HepG2 (cell line): ENCODE data around the gene R3HCC1L. TPM values are rescaled to one million over a fixed set of nuclear protein-coding genes. Genes with fewer than 3 reads are reported as not detected.
A peak's percentile ranks its signal among the peaks of the same experiment; 100 is the strongest.

ENCODE experiments used
- ATAC-seq: fragments of 200-7000 bp; cut with Tn5 transposase; 3 replicates; pipeline ENCODE4 v1.9.1; 2020; ENCODE audit warnings: mild to moderate bottlenecking, moderate library complexity
- Bru-seq: library from RNA; stranded (reverse); fragments of 400-500 nt; gene quantifications from one replicate; lab custom pipeline; 2021; lab: Mats Ljungman, UMichigan
- BruChase-seq, 2 experiments: library from RNA; stranded (reverse); fragments of 400-500 nt; gene quantifications; one replicate each; lab custom pipeline; 2021; lab: Mats Ljungman, UMichigan
- BruUV-seq: library from RNA; stranded (reverse); fragments of 400-500 nt; replicated peaks from 2 replicates; lab custom pipeline; 2021; lab: Mats Ljungman, UMichigan
- CTCF ChIA-PET: fragments of 300-600 bp; formaldehyde crosslinking; extraction: SDS; loops from one replicate; lab custom pipeline; 2021; ENCODE audit warnings: low total read pairs, inconsistent platforms, low intra/inter-chr PET ratio; lab: Yijun Ruan, JAX
- POLR2A ChIA-PET: fragments of 350-600 bp; sonication (Branson Sonifier 250); formaldehyde crosslinking; loops from one replicate; lab custom pipeline; 2020; ENCODE audit warnings: antibody characterized with exemption, inconsistent platforms; lab: Yijun Ruan, JAX
- DNase-seq: peaks from one replicate; pipeline ENCODE4 v3.0.0-alpha.2; 2015; ENCODE audit warnings: low spot score
- FAIRE-seq: peaks from 3 replicates; lab custom pipeline; 2011; peaks lifted over from hg19 to GRCh38; lab: Jason Lieb, UNC
- H2AFZ ChIP-seq: one replicate; pipeline ENCODE4 v1.6.1; 2011; ENCODE audit warnings: low read length, inconsistent platforms
- H3K27ac ChIP-seq: fragments of 300-600 bp; 3 replicates; pipeline ENCODE4 v1.8.0; 2011; ENCODE audit warnings: mixed run types, mild to moderate bottlenecking, mixed read lengths, low read length, inconsistent platforms; ENCODE audit not compliant: insufficient read depth; ENCODE audit errors: extremely low read length
- H3K27me3 ChIP-seq, 2 experiments: fragments of 200-600 bp in 1 of 2; 2 replicates in 1 of 2; 3 replicates in 1 of 2; pipeline versions ENCODE4 v1.6.0 to v1.8.0; 2011; ENCODE audit warnings: low read length in 2 of 2, mild to moderate bottlenecking in 2 of 2, moderate library complexity in 2 of 2, inconsistent platforms in 1 of 2; ENCODE audit not compliant: insufficient read depth in 2 of 2, control insufficient read depth in 1 of 2
- H3K36me3 ChIP-seq, 2 experiments: fragments of 200-600 bp in 1 of 2; replicated peaks in 1 of 2; 2 replicates in 1 of 2; 3 replicates in 1 of 2; pipeline versions ENCODE4 v1.5.1 to v1.8.0; 2011; ENCODE audit warnings: low read length in 2 of 2, inconsistent platforms in 1 of 2; ENCODE audit not compliant: insufficient read depth in 2 of 2, control insufficient read depth in 1 of 2
- H3K4me1 ChIP-seq: 2 replicates; pipeline ENCODE4 v1.5.1; 2012; ENCODE audit warnings: low read length, inconsistent platforms; ENCODE audit not compliant: insufficient read depth
- H3K4me2 ChIP-seq: 2 replicates; pipeline ENCODE4 v1.6.0; 2011; ENCODE audit warnings: low read depth, low read length, inconsistent platforms
- H3K4me3 ChIP-seq, 3 experiments: fragments of 200-600 bp in 1 of 3; sonication (generic), shearing (Covaris generic) in 1 of 3; replicated peaks in 1 of 3; 2 replicates each; pipeline ENCODE4 v1.5.1; 2011 to 2016; ENCODE audit warnings: low read length in 3 of 3, inconsistent platforms in 2 of 3, low read depth in 2 of 3, mild to moderate bottlenecking in 2 of 3, control low read depth in 1 of 3, mixed read lengths in 1 of 3; ENCODE audit not compliant: insufficient read depth in 1 of 3
- H3K79me2 ChIP-seq: one replicate; pipeline ENCODE4 v1.6.1; 2011; ENCODE audit warnings: low read length, inconsistent platforms; ENCODE audit not compliant: insufficient read depth
- H3K9ac ChIP-seq: 2 replicates; pipeline ENCODE4 v1.6.0; 2011; ENCODE audit warnings: mild to moderate bottlenecking, low read depth, low read length, inconsistent platforms; ENCODE audit not compliant: insufficient read depth
- H3K9me3 ChIP-seq: 2 replicates; pipeline ENCODE4 v1.5.1; 2012; ENCODE audit warnings: mild to moderate bottlenecking, low read length
- H4K20me1 ChIP-seq: 2 replicates; pipeline ENCODE4 v1.6.0; 2011; ENCODE audit warnings: inconsistent platforms, mild to moderate bottlenecking, low read length, moderate library complexity; ENCODE audit not compliant: insufficient read depth
- ATF1 ChIP-seq: IDR thresholded peaks from 2 replicates; pipeline ENCODE4 v1.6.1; 2016; ENCODE audit warnings: mild to moderate bottlenecking, control low read depth
- HBP1 ChIP-seq: IDR thresholded peaks from 2 replicates; pipeline ENCODE4 v1.6.1; 2016; ENCODE audit warnings: low read depth, control low read depth
- HDAC1 ChIP-seq: sonication (generic); formaldehyde crosslinking; IDR thresholded peaks from 2 replicates; pipeline ENCODE4 v1.5.1; 2020; ENCODE audit warnings: mild to moderate bottlenecking, missing genetic modification reagents
- HIVEP1 ChIP-seq: sonication (generic); formaldehyde crosslinking; IDR thresholded peaks from 2 replicates; pipeline ENCODE4 v1.4.0; 2020; ENCODE audit warnings: mild to moderate bottlenecking, missing genetic modification reagents
- LCORL ChIP-seq, 2 experiments: fragments of 450-650 bp in 1 of 2; sonication (generic) in 1 of 2; formaldehyde crosslinking in 1 of 2; IDR thresholded peaks; 2 replicates each; pipeline versions ENCODE4 v1.5.0 to v1.6.1; 2017 to 2020; ENCODE audit warnings: antibody characterized with exemption in 1 of 2, missing genetic modification reagents in 1 of 2
- SAFB2 ChIP-seq: sonication (generic); formaldehyde crosslinking; IDR thresholded peaks from 2 replicates; pipeline ENCODE4 v1.5.1; 2020; ENCODE audit warnings: missing genetic modification reagents, low read depth, mild to moderate bottlenecking, borderline replicate concordance
- SOX5 ChIP-seq: IDR thresholded peaks from 2 replicates; pipeline ENCODE4 v1.6.1; 2016; ENCODE audit warnings: borderline replicate concordance
- SYNCRIP ChIP-seq: fragments of 200-400 bp; formaldehyde crosslinking; IDR thresholded peaks from 2 replicates; pipeline ENCODE4 v1.6.1; 2018; ENCODE audit warnings: mild to moderate bottlenecking, low read depth, low read length; ENCODE audit not compliant: insufficient read depth
- ZBTB10 ChIP-seq: sonication (generic); formaldehyde crosslinking; IDR thresholded peaks from 2 replicates; pipeline ENCODE4 v1.4.0; 2020; ENCODE audit warnings: missing genetic modification reagents, borderline replicate concordance
- WGBS: methylation state at CpG from one replicate; pipeline ENCODE4 v1.1.6; 2017; ENCODE audit warnings: low lambda C conversion rate; 5-methylcytosine and 5-hydroxymethylcytosine counted together
- in situ Hi-C: cut with HindIII; loops from 2 replicates; pipeline ENCODE4 v1.10.0; 2017; ENCODE audit warnings: low pct_unique_long_range_greater_than_20kb; ENCODE audit not compliant: extremely low pct_ligation_motif_present
- intact Hi-C: fragments of 100-400 bp; cut with micrococcal nuclease; formaldehyde crosslinking; loops from one replicate; pipeline ENCODE4 v1.10.0; 2022; ENCODE audit not compliant: unreplicated experiment
- long read RNA-seq, 2 experiments: library from RNA in 1 of 2; library from polyadenylated mRNA in 1 of 2; stranded (forward) in 1 of 2; unstranded in 1 of 2; transcript quantifications; one replicate each; pipeline ENCODE4 v2.0.0, GENCODE V29; 2019 to 2022
- polyA minus RNA-seq, 3 experiments: library from RNA; depleted of rRNA, polyadenylated mRNA; stranded (reverse); fragments of >200 nt; gene quantifications; 2 replicates each; pipeline ENCODE4 v1.2.3, GENCODE V29; 2011; ENCODE audit warnings: low replicate concordance in 1 of 3
- polyA plus RNA-seq, 8 experiments: library from polyadenylated mRNA; depleted of rRNA in 3 of 8; stranded (reverse) in 7 of 8; unstranded in 1 of 8; fragments of >200 nt; fragmentation: Illumina TruSeq in 4 of 8; extraction: Trizol in 4 of 8; gene quantifications; 2 replicates each; pipeline versions ENCODE4 v1.2.1 to v1.2.3, GENCODE V29; 2011 to 2016; ENCODE audit warnings: low read depth in 4 of 8, missing spikeins in 1 of 8, mixed read lengths in 1 of 8; ENCODE audit not compliant: insufficient read depth in 1 of 8
- total RNA-seq, 5 experiments: library from RNA; depleted of rRNA; stranded (reverse); fragments of >200 nt; fragmentation: Illumina TruSeq; extraction: Trizol; gene quantifications; 2 replicates each; pipeline ENCODE4 v1.2.3, GENCODE V29; 2016; ENCODE audit warnings: low read depth in 1 of 5
- TF ChIP-seq, protein P1 (sequence below): sonication (generic); formaldehyde crosslinking; IDR thresholded peaks from 2 replicates; pipeline ENCODE4 v1.4.0; 2020; ENCODE audit warnings: missing genetic modification reagents
- TF ChIP-seq, protein P2 (sequence below): sonication (generic); formaldehyde crosslinking; IDR thresholded peaks from 2 replicates; pipeline ENCODE4 v1.8.1; 2023; ENCODE audit warnings: mild to moderate bottlenecking, missing genetic modification reagents, borderline replicate concordance

R3HCC1L gene
- total RNA-seq (2016; rRNA removed; fragmentation: Illumina TruSeq; extraction: Trizol), result 12.2 and 14.7 TPM in 2 replicates
- total RNA-seq (2016; cell fraction: cytosol; rRNA removed; fragmentation: Illumina TruSeq; extraction: Trizol; ENCODE audit: low read depth), result 6.4 and 8.3 TPM in 2 replicates
- 12.3 and 16.1 TPM in 2 replicates for total RNA-seq (2016; cell fraction: insoluble cytoplasmic fraction; rRNA removed; fragmentation: Illumina TruSeq; extraction: Trizol)
- total RNA-seq (2016; cell fraction: membrane; rRNA removed; fragmentation: Illumina TruSeq; extraction: Trizol), result 7.8 and 9.8 TPM in 2 replicates
- 15.8 and 17.6 TPM in 2 replicates for total RNA-seq (2016; cell fraction: nucleus; rRNA removed; fragmentation: Illumina TruSeq; extraction: Trizol)
- polyA plus RNA-seq (2011; rRNA removed), result 6.0 and 6.5 TPM in 2 replicates
- polyA plus RNA-seq (2011; cell fraction: cytosol; rRNA removed), result 3.5 and 5.4 TPM in 2 replicates
- polyA plus RNA-seq (2011; cell fraction: nucleus; rRNA removed), result 5.4 and 5.5 TPM in 2 replicates
- polyA plus RNA-seq (2012), result 6.1 and 6.8 TPM in 2 replicates
- polyA plus RNA-seq (2016; cell fraction: cytosol; fragmentation: Illumina TruSeq; extraction: Trizol; ENCODE audit: low read depth), result 1.1 and 1.2 TPM in 2 replicates
- polyA plus RNA-seq (2016; cell fraction: insoluble cytoplasmic fraction; fragmentation: Illumina TruSeq; extraction: Trizol; ENCODE audit: low read depth), result 11.7 and 14.4 TPM in 2 replicates
- 2.4 TPM in 2 replicates for polyA plus RNA-seq (2016; cell fraction: membrane; fragmentation: Illumina TruSeq; extraction: Trizol; ENCODE audit: low read depth)
- polyA plus RNA-seq (2016; cell fraction: nucleus; fragmentation: Illumina TruSeq; extraction: Trizol; ENCODE audit: insufficient read depth, low read depth), result 11.5 and 12.8 TPM in 2 replicates
- polyA minus RNA-seq (2011; rRNA and poly(A)+ RNA removed; ENCODE audit: low replicate concordance), result 4.4 and 10.2 TPM in 2 replicates
- polyA minus RNA-seq (2011; cell fraction: cytosol; rRNA and poly(A)+ RNA removed), result 5.9 and 6.1 TPM in 2 replicates
- 40.9 and 41.9 TPM in 2 replicates for polyA minus RNA-seq (2011; cell fraction: nucleus; rRNA and poly(A)+ RNA removed)
- percentile 77 among the genes with signal in this experiment for Bru-seq, nascent RNA
- BruChase-seq, experiment 1, labeled RNA remaining after a 6-hour chase, result percentile 61 among the genes with signal in this experiment
- BruChase-seq, experiment 2, labeled RNA remaining after a 2-hour chase, result percentile 69 among the genes with signal in this experiment
- long read RNA-seq, experiment 1, partial matches to known transcripts, result 0 of 3 reads
- long read RNA-seq, experiment 1, other reads (novel, unspliced or antisense), result 1 of 3 reads
- long read RNA-seq, experiment 2, partial matches to known transcripts, result 10 of 19 reads
- long read RNA-seq, experiment 2, other reads (novel, unspliced or antisense), result 9 of 19 reads

- Histone ChIP-seq H3K27me3 (no peaks in the 10 kb centered on the region; a peak in 1 of 5 replicates), H4K20me1 (no peaks in the 10 kb centered on the region), H3K79me2 (peaks cover 44% of the 10 kb centered on the region), H3K4me2 (peak within 1 kb of the TSS; percentile 89), H3K4me3 (peak within 1 kb of the TSS; percentile 65 to 99 (median 81)), H3K27ac (peak within 1 kb of the TSS; percentile 85), H3K9ac (peak within 1 kb of the TSS; percentile 86), H3K36me3 (no peaks in the 10 kb centered on the region), H3K4me1 (peaks cover 58% of the 10 kb centered on the region), H3K9me3 (peaks cover 5% of the 10 kb centered on the region; the same call in 1 of the 2 replicates), H2AFZ (peak within 1 kb of the TSS; percentile 98)
- peak; percentile 97 for ATAC-seq
- ChIA-PET POLR2A (interaction anchor here (0.7 to 1.2 kb wide), 8 partner anchors 8 to 353 kb away, joined by 3 to 5 read pairs (median 4); partner anchors contain the start of genes LOXL4 and PYROXD2), CTCF (no interaction called here)
- BruUV-seq, result no TSS peak
- FAIRE-seq, result peak; percentile 73
- intact Hi-C loops (no loop called here), in situ Hi-C loops (no loop called here)
- peak; percentile 79 for DNase-seq
- under 1% methylated on average over 40 of the region's 64 CpGs for WGBS
- TF ChIP-seq SYNCRIP (no peak), ZBTB10 (no peak), LCORL (IDR thresholded peaks at IDR 0.05) (no peak), LCORL (CRISPR knock-in tag; IDR thresholded peaks at IDR 0.05) (0 out of 2 replicates have a peak, but pooled peaks have one; percentile 21), HBP1 (no peak), SOX5 (no peak), SAFB2 (CRISPR knock-in tag) (no peak), HIVEP1 (CRISPR knock-in tag) (peak; percentile 22; the same call in 1 of the 2 replicates), ATF1 (CRISPR knock-in tag) (peak; percentile 77), HDAC1 (peak; percentile 10; the same call in 1 of the 2 replicates)
- TF ChIP-seq, protein P1, sequence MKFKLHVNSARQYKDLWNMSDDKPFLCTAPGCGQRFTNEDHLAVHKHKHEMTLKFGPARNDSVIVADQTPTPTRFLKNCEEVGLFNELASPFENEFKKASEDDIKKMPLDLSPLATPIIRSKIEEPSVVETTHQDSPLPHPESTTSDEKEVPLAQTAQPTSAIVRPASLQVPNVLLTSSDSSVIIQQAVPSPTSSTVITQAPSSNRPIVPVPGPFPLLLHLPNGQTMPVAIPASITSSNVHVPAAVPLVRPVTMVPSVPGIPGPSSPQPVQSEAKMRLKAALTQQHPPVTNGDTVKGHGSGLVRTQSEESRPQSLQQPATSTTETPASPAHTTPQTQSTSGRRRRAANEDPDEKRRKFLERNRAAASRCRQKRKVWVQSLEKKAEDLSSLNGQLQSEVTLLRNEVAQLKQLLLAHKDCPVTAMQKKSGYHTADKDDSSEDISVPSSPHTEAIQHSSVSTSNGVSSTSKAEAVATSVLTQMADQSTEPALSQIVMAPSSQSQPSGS (CRISPR knock-in tag), result no peak
- TF ChIP-seq, protein P2, sequence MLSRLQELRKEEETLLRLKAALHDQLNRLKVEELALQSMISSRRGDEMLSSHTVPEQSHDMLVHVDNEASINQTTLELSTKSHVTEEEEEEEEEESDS (CRISPR knock-in tag), result no peak
These were observed at the start of gene R3HCC1L for GRCh38 chr10:98134431-98135221. R3HCC1L (plus strand) TSS chr10:98134657; CDS start chr10:98208115, 73,458 bp downstream.
